HG02610 (cell line): Measurements from ENCODE around the gene SMU1.
"Not testable (repeated sequence)": the region's sequence is repeated elsewhere in the genome, so short reads cannot be mapped to it uniquely, and the experiment has no call there.

Experiments used
- ATAC-seq: cut with Tn5 transposase; IDR thresholded peaks from one replicate; pipeline ENCODE4 v1.9.1; 2021; ENCODE audit warnings: mild to moderate bottlenecking, moderate library complexity; ENCODE audit not compliant: unreplicated experiment

SMU1 gene

DNA sequence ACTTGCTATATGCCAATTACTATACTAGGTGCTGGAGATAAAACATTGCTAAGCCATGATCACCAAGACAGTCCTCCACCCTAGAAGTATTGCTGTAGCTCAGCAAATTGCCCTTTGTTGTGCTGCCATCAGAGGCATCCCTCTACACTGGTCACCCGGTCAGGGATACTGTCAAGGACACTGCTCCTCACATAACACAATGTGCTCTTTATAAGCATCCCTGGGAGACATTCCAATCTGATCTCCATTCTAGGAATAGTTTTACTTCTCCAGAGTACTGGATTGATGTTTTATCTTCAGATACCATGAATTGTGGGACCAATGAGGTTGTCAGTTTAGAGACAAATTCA is 61.8 kb downstream of the SMU1 start:
- no peak for ATAC-seq

DNA sequence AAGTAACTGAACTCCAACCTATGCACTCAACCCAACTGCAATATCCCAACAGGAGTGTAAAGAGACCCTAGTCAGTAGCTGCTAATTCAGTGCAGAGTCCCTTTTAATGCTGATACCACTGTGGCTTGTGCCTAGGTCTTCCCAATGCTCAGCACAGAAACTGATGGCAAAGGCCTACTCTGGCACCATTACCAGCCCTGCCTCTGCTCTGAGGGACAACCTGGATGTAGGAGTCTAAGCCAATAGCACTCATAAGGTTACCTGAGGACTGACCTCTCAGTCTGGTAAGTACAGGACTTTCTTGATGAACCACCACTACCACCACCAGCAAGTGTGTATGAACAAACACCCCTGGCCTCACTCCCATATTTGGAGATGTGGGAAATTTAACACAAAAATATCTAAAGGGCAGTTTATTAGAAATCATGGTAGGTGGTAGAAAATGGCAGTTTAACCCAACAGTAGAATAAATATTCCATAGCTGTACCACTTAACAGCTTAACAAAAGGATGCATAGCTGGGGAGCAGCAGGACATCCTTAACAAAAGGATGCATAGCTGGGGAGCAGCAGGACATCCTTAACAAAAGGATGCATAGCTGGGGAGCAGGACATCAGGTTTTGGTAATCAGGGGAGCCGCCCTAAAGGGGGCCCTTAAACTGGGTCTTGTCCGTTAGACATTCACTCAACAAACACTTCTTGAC is 62.4 kb downstream of the SMU1 start:
- ATAC-seq: no peak

DNA sequence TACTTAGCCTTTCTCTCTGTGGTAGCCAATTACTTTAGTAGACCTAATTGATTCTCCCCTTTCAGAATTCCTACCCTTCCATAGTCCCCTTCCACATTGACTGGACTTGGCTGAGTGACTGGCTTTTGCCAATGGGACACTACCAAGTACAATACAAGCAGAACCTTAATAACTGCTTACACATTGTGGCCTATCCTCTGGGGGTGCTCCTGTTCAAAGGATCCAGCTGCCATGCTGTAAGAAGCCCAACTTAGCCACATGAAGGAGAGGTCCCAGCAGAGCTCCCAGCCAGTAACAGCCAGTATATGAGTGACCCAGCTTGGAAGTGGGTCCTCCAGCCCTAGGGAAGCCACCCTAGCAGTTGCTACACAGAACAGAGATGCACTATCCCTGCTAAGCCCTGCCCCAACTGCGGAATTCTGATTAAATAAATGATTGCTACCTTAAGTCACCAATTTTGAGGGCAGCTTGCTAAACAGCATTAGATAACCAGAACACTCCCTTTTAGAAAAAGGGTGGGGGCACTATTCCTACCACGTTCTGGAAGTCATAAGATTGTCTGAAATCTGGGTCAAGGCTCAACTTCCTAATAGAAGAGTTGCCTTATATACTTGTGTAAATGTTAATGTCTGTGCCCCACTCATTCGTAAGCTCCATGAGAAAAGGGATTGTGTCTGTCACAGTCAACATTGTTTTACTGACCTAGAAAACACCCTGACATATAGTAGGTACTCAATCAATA is 64.0 kb downstream of the SMU1 start:
- ATAC-seq: no peak

DNA sequence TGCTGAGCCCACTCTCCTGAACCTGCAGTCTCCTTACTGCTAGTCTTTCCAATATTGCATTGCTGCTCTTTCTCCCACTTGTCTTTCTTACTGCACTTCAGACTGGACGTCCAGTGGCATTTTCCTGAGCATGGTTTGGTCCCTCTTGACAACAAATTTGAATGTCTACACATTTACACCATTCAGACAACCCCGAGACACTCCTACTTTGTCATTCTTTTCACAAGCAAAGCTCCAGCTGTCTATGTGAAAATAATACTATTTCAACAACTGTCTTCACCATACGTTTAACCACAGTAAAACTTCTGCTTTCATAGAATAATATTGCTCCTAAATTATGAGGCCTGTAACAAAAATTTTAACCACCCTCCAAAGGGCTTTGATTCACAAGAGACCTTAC is 64.6 kb downstream of the SMU1 start:
- no peak for ATAC-seq

DNA sequence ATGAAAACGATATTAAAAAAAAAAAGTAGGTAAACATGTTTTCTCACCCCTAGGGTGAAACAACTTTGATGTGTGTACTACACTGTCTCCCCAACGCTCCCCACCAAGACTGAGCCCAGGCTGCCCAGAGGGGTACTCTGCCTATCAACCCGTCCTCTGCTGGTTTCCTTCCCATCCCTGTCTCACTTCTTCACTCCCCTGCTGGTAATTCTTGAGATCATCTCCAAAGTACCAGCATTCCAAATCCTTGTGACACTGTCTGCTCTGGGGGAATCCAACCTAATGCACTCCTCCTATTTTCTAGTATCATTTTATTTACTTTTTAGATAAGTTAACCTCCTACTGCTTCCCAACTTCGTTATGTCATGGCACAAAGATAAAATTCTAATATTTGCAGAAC is 68.7 kb downstream of the SMU1 start:
- no peak for ATAC-seq

DNA sequence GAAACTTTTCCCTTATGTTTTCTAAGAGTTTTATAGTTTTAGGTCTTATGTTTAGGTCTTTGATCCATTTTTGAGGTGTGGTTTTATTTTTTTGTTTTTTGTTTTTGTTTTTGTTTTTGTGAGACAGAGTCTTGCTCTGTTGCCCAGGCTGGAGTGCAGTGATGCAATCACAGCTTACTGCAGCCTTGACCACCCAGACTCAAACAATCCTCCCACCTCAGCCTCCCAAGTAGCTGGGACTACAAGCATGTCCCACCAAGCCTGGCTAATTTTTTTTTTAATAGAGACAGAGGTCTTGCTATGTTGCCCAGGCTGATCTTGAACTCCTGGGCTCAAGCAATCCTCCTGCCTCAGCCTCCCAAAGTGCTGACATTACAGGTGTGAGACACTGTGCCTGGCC is 71.1 kb downstream of the SMU1 start:
- ATAC-seq: not testable (repeated sequence)

DNA sequence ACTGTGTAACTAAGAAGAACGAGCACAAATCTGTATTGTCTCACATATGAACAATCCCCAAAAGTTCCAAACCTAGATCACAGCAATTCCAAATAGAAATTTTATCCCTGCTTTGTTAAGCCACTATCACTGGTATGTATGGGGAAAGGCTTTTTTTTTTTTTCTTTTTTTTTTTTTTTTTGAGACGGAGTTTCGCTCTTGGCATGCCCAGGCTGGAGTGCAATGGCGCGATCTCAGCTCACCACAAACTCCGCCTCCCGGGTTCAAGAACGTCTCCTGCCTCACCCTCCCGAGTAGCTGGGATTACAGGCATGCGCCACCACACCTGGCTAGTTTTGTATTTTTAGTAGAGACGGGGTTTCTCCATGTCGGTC is 75.8 kb downstream of the SMU1 start:
- ATAC-seq: not testable (repeated sequence)

DNA sequence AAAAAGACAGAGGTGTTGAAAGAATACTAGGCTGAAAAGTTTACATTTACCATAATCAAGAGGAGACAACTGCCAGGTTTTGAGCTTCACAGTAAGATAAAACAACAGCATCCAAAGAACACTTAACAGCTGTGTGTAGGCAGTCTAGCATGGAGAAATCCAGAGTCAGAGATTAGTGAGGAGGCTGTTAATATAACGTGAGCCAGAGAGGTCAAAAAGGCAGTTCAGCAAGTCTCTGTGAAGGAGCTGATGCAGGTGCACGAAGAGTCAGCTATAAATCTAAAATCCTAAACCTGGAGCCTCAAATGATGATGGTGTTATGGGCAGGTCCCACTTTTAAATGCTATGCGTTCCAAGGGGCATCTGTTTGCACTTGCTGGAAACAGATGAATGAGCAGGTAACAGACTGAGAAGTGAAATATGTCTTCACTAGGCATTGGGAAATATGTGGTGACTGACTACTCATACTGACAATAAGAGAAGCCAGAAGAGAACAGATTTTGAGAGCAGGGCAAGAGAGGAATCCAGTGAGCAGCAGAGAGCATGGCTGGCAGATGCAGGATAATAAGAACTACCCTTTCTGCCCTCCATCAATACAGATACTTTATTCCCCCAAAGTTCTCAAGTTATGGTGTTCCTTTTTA is 83.8 kb downstream of the SMU1 start:
- no peak for ATAC-seq

DNA sequence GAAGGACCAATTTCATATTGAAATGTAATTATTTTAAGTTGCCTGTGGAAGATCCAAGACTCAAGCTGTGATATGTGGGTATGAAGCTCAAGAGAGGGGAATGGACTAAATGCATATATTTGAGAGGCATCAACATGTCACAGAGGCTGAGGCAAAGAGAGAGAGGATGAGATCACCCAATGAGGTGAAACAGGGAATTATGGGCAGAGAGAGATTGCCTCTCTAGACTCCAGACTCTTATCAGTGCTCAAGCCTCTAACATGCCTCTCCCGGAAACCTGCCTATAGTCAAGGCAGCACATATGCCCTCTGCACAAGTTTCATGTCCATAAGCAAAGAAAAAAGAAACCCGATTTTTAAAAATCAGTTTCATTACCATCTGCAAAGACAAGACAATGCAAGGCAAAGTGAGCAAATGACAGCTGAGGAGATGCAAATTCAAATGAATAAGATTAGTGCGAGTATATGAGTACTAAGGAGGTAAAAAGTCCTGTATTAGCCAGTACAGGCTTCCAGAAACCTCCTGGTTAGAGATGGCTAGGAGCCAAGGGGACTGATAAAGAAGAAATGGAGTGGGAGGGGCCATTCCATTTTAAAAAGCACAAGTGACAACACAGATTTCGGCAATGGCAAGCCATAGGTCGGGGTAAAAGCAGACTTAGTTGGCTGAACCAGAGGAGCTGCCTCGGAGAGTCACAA is 84.4 kb downstream of the SMU1 start:
- no peak for ATAC-seq
